Coronary artery (tissue), 2 donors: ENCODE data around the gene EIF2D.

Source experiments
- DNase-seq: peaks from one replicate; pipeline ENCODE4 v3.0.0-alpha.2; 2017; ENCODE audit warnings: low spot score
- H3K27ac ChIP-seq, 2 donors: fragments of 200-600 bp; sonication (generic); one replicate each; pipeline ENCODE4 v1.5.1; 2016 to 2019
- H3K4me3 ChIP-seq: fragments of 200-600 bp; sonication (generic); 2 replicates; pipeline ENCODE4 v1.5.1; 2016; ENCODE audit warnings: mild to moderate bottlenecking, moderate library complexity
- CTCF ChIP-seq: fragments of 200-600 bp; sonication (generic); IDR thresholded peaks from one replicate; pipeline ENCODE4 v1.5.1; 2019; ENCODE audit warnings: antibody characterized with exemption

The EIF2D gene

GRCh38 chr1:206563367-206564207 is 48.7 kb downstream of the EIF2D start:
- Histone ChIP-seq H3K27ac (no peak overlapping the region), H3K4me3 (no peak overlapping the region)
- TF ChIP-seq CTCF, result no peak
- DNase-seq, result no peak

GRCh38 chr1:206560007-206560716 is 52.1 kb downstream of the EIF2D start:
- DNase-seq, result no peak
- no peak for TF ChIP-seq CTCF
- Histone ChIP-seq H3K4me3 (no peak overlapping the region), H3K27ac (no peak overlapping the region)

- Histone ChIP-seq H3K4me3 (no peak overlapping the region), H3K27ac (no peak overlapping the region)
- TF ChIP-seq CTCF, result no peak
- DNase-seq, result no peak
Observed at GRCh38 chr1:206559672-206559995, 52.6 kb downstream of the EIF2D start.

- Histone ChIP-seq H3K27ac (peak overlapping the region in 1 of 2 donors; percentile 57), H3K4me3 (peak overlapping the region; percentile 76)
- DNase-seq, result no peak
- TF ChIP-seq CTCF, result no peak
Observed at GRCh38 chr1:206558794-206559671, 53.2 kb downstream of the EIF2D start.

GRCh38 chr1:206557636-206558473 is 54.4 kb downstream of the EIF2D start:
- H3K4me3 ChIP-seq, result peak overlapping the region; percentile 76
- TF ChIP-seq CTCF, result no peak
- no peak for DNase-seq

More at GRCh38 chr1:206557636-206558473, 54.4 kb downstream of the EIF2D start:
- peak overlapping the region; percentile 32 to 57 for H3K27ac ChIP-seq
